Body of pancreas (tissue), 4 donors: Measurements from ENCODE around the gene CLEC4E.
"Not testable (repeated sequence)": the region's sequence is repeated elsewhere in the genome, so short reads cannot be mapped to it uniquely, and the experiment has no call there.

Experiments
- CTCF ChIP-seq, 7 experiments: fragments of 450-650 bp in 4 of 7; fragments of 200-600 bp in 3 of 7; sonication (generic) in 3 of 7; IDR thresholded peaks; one replicate each; pipeline ENCODE4 v1.5.1; 2016 to 2019; ENCODE audit warnings: antibody characterized with exemption in 7 of 7
- POLR2A ChIP-seq, 3 donors: fragments of 450-650 bp; IDR thresholded peaks; one replicate each; pipeline ENCODE4 v1.6.1; 2016; ENCODE audit warnings: antibody characterized with exemption in 3 of 3, mild to moderate bottlenecking in 2 of 3

- TF ChIP-seq POLR2A, CTCF (IDR thresholded peaks at IDR 0.05): not testable (repeated sequence)
These were observed 45.0 kb downstream of the CLEC4E start for GRCh38 chr12:8495671-8496070.
